Loucy (cell line): ENCODE measurements around the gene C15orf39.
"Not testable (repeated sequence)": the region's sequence is repeated elsewhere in the genome, so short reads cannot be mapped to it uniquely, and the experiment has no call there.

Source experiments
- H2AFZ ChIP-seq: fragments of 200-600 bp; sonication (generic); 2 replicates; pipeline ENCODE4 v1.6.0; 2016; ENCODE audit warnings: antibody characterized with exemption, mild to moderate bottlenecking, low read length, moderate library complexity
- H3F3A ChIP-seq: fragments of 200-600 bp; 2 replicates; pipeline ENCODE4 v1.6.0; 2016; ENCODE audit warnings: antibody characterized with exemption, low read depth, mild to moderate bottlenecking
- H3K27me3 ChIP-seq: fragments of 200-600 bp; sonication (generic); 2 replicates; pipeline ENCODE4 v1.6.1; 2014; ENCODE audit warnings: low read length, mild to moderate bottlenecking; ENCODE audit not compliant: insufficient read depth, poor library complexity, severe bottlenecking
- H3K36me3 ChIP-seq: fragments of 200-600 bp; sonication (generic); 2 replicates; pipeline ENCODE4 v1.6.1; 2016; ENCODE audit warnings: low read length; ENCODE audit not compliant: insufficient read depth
- H3K4me1 ChIP-seq: fragments of 200-600 bp; sonication (generic); 2 replicates; pipeline ENCODE4 v1.5.1; 2014; ENCODE audit warnings: low read length, mild to moderate bottlenecking; ENCODE audit not compliant: insufficient read depth, poor library complexity, severe bottlenecking
- H3K4me2 ChIP-seq: fragments of 200-600 bp; sonication (generic); 2 replicates; pipeline ENCODE4 v1.6.0; 2014; ENCODE audit warnings: antibody characterized with exemption, low read length, low read depth, mild to moderate bottlenecking; ENCODE audit not compliant: poor library complexity, severe bottlenecking
- H3K4me3 ChIP-seq: fragments of 200-600 bp; sonication (generic); 2 replicates; pipeline ENCODE4 v1.5.1; 2014; ENCODE audit warnings: low read length, mild to moderate bottlenecking, mixed read lengths; ENCODE audit not compliant: poor library complexity, severe bottlenecking
- H3K79me2 ChIP-seq: fragments of 200-600 bp; sonication (generic); 2 replicates; pipeline ENCODE4 v1.6.1; 2014; ENCODE audit warnings: low read length; ENCODE audit not compliant: insufficient read depth
- H3K9ac ChIP-seq: fragments of 200-600 bp; sonication (generic); 2 replicates; pipeline ENCODE4 v1.6.0; 2014; ENCODE audit warnings: mild to moderate bottlenecking, low read depth, low read length, moderate library complexity; ENCODE audit not compliant: poor library complexity, severe bottlenecking
- H3K9me2 ChIP-seq: fragments of 200-600 bp; sonication (generic); replicated peaks from 2 replicates; pipeline ENCODE4 v1.6.1; 2016; ENCODE audit warnings: low read depth, low read length, mixed read lengths
- H3K9me3 ChIP-seq: fragments of 200-600 bp; sonication (generic); 2 replicates; pipeline ENCODE4 v1.6.1; 2014; ENCODE audit warnings: mild to moderate bottlenecking, antibody characterized with exemption, low read length, low read depth; ENCODE audit not compliant: insufficient read depth
- H4K20me1 ChIP-seq: fragments of 200-600 bp; sonication (generic); 2 replicates; pipeline ENCODE4 v1.6.0; 2014; ENCODE audit warnings: antibody characterized with exemption, low read length, mild to moderate bottlenecking; ENCODE audit not compliant: insufficient read depth, poor library complexity, severe bottlenecking
- CTCF ChIP-seq: fragments of 200-600 bp; sonication (generic); conservative IDR thresholded peaks from 2 replicates; pipeline ENCODE4 v1.5.1; 2014; ENCODE audit warnings: mild to moderate bottlenecking, antibody characterized with exemption, low read length
- EZH2phosphoT487 ChIP-seq: fragments of 200-600 bp; IDR thresholded peaks from 2 replicates; pipeline ENCODE4 v1.6.1; 2018; ENCODE audit warnings: antibody characterized with exemption, mild to moderate bottlenecking, moderate library complexity, borderline replicate concordance

C15orf39 gene

DNA sequence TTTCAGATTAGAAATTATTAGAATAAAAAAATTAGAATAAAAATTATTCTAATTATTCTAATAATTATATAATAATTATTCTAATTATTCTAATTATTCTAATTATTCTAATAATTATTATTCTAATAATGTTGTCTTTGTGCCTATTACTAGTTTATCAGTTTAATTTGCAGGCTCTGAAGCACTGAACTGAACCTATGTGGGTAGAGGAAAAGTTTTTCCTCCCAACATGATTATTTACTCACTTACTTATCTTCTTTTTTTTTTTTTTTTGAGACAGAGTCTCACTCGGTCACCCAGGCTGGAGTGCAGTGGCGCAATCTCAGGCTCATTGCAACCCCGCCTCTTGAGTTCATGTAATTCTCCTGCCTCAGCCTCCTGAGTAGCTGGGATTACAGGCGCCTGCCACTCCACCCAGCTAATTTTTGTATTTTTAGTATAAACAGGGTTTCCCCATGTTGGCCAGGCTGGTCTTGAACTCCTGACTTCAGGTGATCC lies 39.7 kb upstream of the C15orf39 start:
- Histone ChIP-seq H2AFZ (no peak overlapping the region), H3K9ac (no peak overlapping the region), H3K27me3 (no peaks in the 10 kb centered on the region), H3K36me3 (no peaks in the 10 kb centered on the region), H3K4me1 (peaks cover 11% of the 10 kb centered on the region), H3K9me3 (no peaks in the 10 kb centered on the region), H4K20me1 (no peaks in the 10 kb centered on the region), H3F3A (no peaks in the 10 kb centered on the region), H3K4me2 (no peak overlapping the region), H3K79me2 (no peaks in the 10 kb centered on the region), H3K4me3 (no peak overlapping the region), H3K9me2 (no peaks in the 10 kb centered on the region)
- no peak for TF ChIP-seq CTCF
- no peak for TF ChIP-seq EZH2phosphoT487

- H3K27me3 ChIP-seq: no peaks in the 10 kb centered on the region
- no peaks in the 10 kb centered on the region for H3F3A ChIP-seq
- peaks cover 17% of the 10 kb centered on the region for H3K4me1 ChIP-seq
- H3K36me3 ChIP-seq: no peaks in the 10 kb centered on the region
- TF ChIP-seq EZH2phosphoT487 (no peak), CTCF (no peak)
- no peaks in the 10 kb centered on the region for H3K9me3 ChIP-seq
- no peak overlapping the region for H3K9ac ChIP-seq
- no peak overlapping the region for H3K4me2 ChIP-seq
- H4K20me1 ChIP-seq: no peaks in the 10 kb centered on the region
- peak overlapping the region; percentile 16; the same call in 1 of the 2 replicates for H2AFZ ChIP-seq
- H3K9me2 ChIP-seq: no peaks in the 10 kb centered on the region
- no peak overlapping the region for H3K4me3 ChIP-seq
- no peaks in the 10 kb centered on the region for H3K79me2 ChIP-seq
Observed at GRCh38 chr15:75163150-75163564, 38.5 kb upstream of the C15orf39 start.

DNA sequence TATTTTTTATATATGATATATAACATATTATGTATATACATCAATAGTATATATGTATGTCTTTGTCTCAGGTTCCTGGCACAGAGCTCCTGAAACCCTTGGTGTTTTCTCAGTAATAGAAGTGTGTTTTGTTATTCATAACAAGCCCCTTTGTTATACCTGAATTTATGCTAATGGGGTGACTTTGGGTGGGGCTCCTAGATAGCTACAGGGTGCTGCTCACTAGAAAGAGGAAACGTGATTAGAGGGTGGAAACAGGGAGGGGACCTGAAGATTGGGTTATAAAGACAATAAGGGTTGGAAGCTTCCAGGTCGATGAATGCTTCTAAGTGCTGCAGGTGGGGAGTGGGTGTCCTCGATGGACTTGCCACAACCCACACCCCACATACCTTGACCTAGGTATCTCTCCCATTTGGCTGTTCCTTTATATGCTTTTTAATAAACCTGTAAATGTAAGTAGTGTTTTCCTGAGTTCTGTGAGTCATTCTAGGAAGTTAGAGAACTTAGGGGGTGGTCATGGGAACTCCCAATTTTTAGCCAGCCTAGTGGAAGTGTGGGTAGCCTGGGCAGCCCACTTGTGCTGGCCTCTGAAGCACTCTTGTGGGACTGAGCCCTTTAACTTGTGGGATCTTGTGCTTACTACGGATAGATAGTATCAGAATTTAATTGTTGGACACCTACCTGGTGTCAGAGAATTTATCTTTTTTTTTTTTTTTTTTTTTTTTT lies 36.9 kb upstream of the C15orf39 start:
- H3K9me2 ChIP-seq: no peaks in the 10 kb centered on the region
- no peak overlapping the region for H2AFZ ChIP-seq
- no peak overlapping the region for H3K4me3 ChIP-seq
- H3K9ac ChIP-seq: no peak overlapping the region
- H3K4me1 ChIP-seq: peaks cover 18% of the 10 kb centered on the region
- no peak overlapping the region for H3K4me2 ChIP-seq
- H3K27me3 ChIP-seq: no peaks in the 10 kb centered on the region
- H3K79me2 ChIP-seq: no peaks in the 10 kb centered on the region
- H3K9me3 ChIP-seq: no peaks in the 10 kb centered on the region
- no peaks in the 10 kb centered on the region for H3F3A ChIP-seq
- no peaks in the 10 kb centered on the region for H3K36me3 ChIP-seq
- TF ChIP-seq EZH2phosphoT487 (no peak), CTCF (no peak)
- H4K20me1 ChIP-seq: no peaks in the 10 kb centered on the region

GRCh38 chr15:75166489-75167063 lies 35.1 kb upstream of the C15orf39 start:
- H3K9ac ChIP-seq, H3K36me3 ChIP-seq, H3K9me3 ChIP-seq, H4K20me1 ChIP-seq, H3K27me3 ChIP-seq, H3F3A ChIP-seq, H2AFZ ChIP-seq, H3K4me2 ChIP-seq, H3K4me3 ChIP-seq, H3K79me2 ChIP-seq, H3K9me2 ChIP-seq: not testable (repeated sequence)
- peaks cover 24% of the 10 kb centered on the region for H3K4me1 ChIP-seq
